Epithelial cell of esophagus (primary cell): ENCODE data around the gene CENPQ.
"Not testable (repeated sequence)": the region's sequence is repeated elsewhere in the genome, so short reads cannot be mapped to it uniquely, and the experiment has no call there.

ENCODE experiments used
- DNase-seq: peaks from one replicate; pipeline ENCODE4 v3.0.0; 2010; ENCODE audit warnings: low read depth
- H3K4me3 ChIP-seq: 2 replicates; pipeline ENCODE4 v1.5.1; 2011; ENCODE audit warnings: mild to moderate bottlenecking, low read length, control low read depth
- TF ChIP-seq, protein P1 (sequence below): IDR thresholded peaks from 2 replicates; pipeline ENCODE4 v1.5.1; 2011; ENCODE audit warnings: low read depth, mild to moderate bottlenecking, low read length, control low read depth, inconsistent platforms; ENCODE audit not compliant: insufficient read depth; ENCODE audit errors: missing control alignments

CENPQ gene

DNA sequence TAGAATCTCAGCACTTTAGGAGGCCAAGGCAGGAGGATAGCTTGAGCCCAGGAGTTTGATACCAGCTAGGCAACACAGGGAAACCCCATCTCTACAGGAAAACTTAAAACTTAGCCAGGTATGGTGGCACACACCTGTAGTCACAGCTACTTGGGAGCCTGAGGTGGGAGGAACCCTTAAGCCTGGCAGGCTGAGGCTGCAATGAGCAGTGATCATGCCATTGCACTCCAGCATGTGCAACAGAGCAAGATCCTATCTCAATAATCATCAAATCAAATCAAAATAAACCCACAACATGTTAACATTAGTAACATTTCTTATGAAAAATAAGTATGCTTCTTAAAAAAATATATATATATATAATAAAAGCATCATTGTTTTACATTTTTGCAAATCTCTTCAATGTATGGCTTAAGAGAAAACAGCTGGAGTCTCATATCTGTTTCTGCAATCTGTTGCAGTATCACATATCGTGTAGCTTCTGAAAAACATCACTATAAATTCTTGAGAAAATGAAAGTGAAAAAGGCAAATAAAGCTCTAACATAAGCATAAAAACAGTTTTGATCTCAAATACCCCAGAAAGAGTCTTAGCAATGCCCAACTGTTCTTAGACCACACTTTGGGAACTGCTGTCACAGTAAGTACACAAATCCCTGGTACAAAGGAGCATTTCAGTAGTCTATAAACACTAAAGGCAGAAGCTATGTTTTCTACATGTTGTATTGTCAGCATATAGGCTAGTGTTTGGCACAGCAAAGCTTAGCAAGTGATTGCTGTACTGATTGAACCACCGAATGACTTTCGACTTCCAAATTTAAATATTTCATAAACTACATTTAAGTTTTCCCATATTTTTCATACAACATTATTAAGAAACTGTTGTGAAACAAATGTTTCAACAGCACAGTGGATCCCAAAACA, 8.1 kb upstream of the CENPQ start:
- no peak for DNase-seq
- H3K4me3 ChIP-seq: no peak overlapping the region
- TF ChIP-seq, protein P1, sequence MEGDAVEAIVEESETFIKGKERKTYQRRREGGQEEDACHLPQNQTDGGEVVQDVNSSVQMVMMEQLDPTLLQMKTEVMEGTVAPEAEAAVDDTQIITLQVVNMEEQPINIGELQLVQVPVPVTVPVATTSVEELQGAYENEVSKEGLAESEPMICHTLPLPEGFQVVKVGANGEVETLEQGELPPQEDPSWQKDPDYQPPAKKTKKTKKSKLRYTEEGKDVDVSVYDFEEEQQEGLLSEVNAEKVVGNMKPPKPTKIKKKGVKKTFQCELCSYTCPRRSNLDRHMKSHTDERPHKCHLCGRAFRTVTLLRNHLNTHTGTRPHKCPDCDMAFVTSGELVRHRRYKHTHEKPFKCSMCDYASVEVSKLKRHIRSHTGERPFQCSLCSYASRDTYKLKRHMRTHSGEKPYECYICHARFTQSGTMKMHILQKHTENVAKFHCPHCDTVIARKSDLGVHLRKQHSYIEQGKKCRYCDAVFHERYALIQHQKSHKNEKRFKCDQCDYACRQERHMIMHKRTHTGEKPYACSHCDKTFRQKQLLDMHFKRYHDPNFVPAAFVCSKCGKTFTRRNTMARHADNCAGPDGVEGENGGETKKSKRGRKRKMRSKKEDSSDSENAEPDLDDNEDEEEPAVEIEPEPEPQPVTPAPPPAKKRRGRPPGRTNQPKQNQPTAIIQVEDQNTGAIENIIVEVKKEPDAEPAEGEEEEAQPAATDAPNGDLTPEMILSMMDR: no peak

DNA sequence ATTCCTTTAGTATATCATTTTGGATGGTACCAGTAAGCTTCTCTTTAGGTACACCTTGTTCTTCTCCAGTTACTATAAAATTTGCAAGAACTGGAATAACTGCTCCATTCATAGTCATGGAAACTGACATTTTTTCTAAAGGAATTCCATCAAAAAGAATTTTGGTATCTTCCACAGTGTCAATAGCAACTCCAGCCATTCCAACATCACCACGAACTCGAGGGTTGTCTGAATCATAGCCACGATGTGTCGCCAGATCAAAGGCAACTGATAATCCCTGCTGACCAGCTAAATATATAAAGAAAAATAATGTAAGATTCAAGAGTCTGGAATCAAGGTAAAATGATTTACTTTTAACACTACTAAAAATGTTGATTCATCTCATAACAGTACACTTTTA, 5.4 kb upstream of the CENPQ start:
- TF ChIP-seq, protein P1: no peak
- DNase-seq: no peak
- no peak overlapping the region for H3K4me3 ChIP-seq

DNA sequence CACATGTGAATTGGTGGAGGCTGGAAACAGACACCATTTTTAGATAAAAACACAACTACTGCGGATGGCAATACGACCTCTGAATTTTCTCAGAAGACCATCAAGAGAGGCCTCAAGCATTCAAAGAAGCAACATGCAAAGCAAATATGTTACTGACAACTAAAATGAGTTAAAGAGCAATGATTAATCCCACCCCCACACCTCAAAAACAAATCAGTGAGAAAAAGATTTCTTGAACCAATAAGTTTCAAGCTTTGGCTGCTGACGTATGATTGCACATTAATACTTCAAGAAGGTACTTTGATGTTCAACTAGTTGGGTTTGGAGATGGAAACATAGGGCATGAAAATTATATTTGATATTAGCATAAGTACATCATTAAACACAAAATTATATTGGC, 1.1 kb upstream of the CENPQ start:
- peak; percentile 33 for DNase-seq
- peak overlapping the region; percentile 97 for H3K4me3 ChIP-seq
- TF ChIP-seq, protein P1: no peak

DNA sequence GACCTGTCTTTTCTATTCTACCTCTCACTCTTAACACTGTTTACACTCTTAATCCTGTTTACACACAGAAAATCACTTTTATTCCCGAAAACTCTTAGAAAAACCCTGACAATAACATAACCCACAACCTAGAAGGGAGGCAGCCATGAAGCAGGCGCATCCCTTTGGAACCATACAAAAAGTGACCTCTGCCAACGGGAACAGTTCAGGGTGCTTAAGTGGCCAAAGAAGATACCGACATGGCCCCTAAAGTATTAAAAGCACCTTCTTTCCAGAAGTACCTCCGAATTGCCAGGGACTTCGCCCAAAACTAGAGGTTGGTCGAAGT, 607 bp upstream of the CENPQ start:
- DNase-seq: peak; percentile 7
- TF ChIP-seq, protein P1: no peak
- peak overlapping the region; percentile 97 for H3K4me3 ChIP-seq

DNA sequence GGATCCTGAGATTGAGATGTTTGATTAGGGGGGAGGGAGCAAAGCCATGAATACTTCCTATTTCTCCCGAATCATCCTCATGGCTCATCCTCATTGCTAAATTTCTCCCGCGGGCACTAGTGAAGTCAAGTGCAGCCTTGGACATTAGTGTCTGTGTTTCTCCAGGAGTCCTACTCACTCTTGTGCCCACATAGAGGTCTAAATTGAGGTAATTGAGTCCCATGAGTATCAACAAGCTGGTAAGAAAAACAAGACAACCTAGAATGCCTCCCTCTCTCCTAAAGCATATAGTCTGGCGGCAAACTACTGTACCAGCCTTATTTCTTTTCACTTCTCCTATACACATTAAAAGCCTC, 420 bp downstream of the CENPQ start:
- peak overlapping the region; percentile 97 for H3K4me3 ChIP-seq
- peak; percentile 25 for DNase-seq
- TF ChIP-seq, protein P1: no peak

DNA sequence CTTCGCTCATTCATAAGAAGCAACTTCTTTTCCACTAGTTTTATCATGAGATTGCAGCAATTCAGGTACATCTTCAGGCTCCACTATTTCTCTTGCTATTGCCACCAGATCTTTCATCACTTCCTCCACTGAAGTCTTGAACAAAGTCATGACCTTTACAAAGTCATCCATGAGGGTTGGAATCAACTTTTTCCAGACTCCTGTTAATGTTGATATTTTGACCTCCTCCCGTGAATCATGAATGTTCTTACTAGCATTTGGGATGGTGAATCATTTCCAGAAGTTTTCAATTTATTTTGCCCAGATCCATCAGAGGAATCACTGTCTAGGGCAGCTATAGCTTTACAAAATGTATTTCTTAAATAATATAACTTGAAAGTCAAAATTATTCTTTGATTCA, 1.5 kb downstream of the CENPQ start:
- no peak for DNase-seq
- no peak overlapping the region for H3K4me3 ChIP-seq
- TF ChIP-seq, protein P1: no peak

DNA sequence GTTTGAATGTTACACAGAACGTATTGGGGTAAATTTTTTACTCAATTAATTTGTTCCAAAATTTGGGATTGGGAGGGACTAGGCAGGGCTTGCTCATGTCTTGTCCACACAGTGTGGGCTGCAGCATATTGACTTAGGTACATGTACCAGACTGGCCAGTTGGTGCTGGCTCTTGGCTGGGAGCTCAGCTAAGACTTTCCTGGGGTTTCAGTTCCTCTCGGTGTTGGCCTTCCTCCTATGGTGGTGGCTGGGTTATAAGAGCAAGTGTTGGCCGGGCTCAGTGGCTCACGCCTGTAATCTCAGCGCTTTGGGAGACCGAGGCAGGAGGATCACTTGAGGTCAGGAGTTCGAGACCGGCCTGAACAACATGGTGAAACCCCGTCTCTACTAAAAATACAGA, 4.9 kb downstream of the CENPQ start:
- DNase-seq: no peak

DNA sequence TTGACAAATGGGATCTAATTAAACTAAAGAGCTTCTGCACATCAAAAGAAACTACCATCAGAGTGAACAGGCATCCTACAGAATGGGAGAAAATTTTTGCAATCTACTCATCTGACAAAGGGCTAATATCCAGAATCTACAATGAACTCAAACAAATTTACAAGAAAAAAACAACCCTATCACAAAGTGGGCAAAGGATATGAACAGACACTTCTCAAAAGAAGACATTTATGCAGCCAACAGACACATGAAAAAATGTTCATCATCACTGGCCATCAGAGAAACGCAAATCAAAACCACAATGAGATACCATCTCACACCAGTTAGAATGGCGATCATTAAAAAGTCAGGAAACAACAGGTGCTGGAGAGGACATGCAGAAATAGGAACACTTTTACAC, 13.4 kb downstream of the CENPQ start:
- not testable (repeated sequence) for H3K4me3 ChIP-seq, DNase-seq

More for the DNA sequence above, 4.9 kb downstream of the CENPQ start:
- TF ChIP-seq, protein P1: no peak
- H3K4me3 ChIP-seq: no peak overlapping the region
